Sigmoid colon (tissue), 4 donors: Measurements from ENCODE around the gene TFEB.

Source experiments
- CTCF ChIP-seq, 4 experiments: fragments of 450-650 bp in 3 of 4; fragments of 200-600 bp in 1 of 4; IDR thresholded peaks; one replicate each; pipeline ENCODE4 v1.5.1; 2016 to 2019; ENCODE audit warnings: antibody characterized with exemption in 4 of 4, mild to moderate bottlenecking in 3 of 4, moderate library complexity in 2 of 4
- EP300 ChIP-seq, 4 donors: sonication (generic); formaldehyde crosslinking; IDR thresholded peaks; one replicate each; pipeline ENCODE4 v1.6.1; 2017; ENCODE audit warnings: antibody characterized with exemption in 4 of 4
- POLR2A ChIP-seq, 2 donors: fragments of 450-650 bp; IDR thresholded peaks; one replicate each; pipeline ENCODE4 v1.6.1; 2016; ENCODE audit warnings: antibody characterized with exemption in 2 of 2, mild to moderate bottlenecking in 2 of 2, moderate library complexity in 2 of 2
- POLR2AphosphoS5 ChIP-seq, 4 donors: sonication (generic); formaldehyde crosslinking; IDR thresholded peaks; one replicate each; pipeline ENCODE4 v1.6.1; 2017; ENCODE audit warnings: antibody characterized with exemption in 4 of 4

- no peak for TF ChIP-seq CTCF (IDR thresholded peaks at IDR 0.05)
- no peak for TF ChIP-seq POLR2AphosphoS5 (IDR thresholded peaks at IDR 0.05)
- TF ChIP-seq EP300 (IDR thresholded peaks at IDR 0.05), result no peak
- no peak for TF ChIP-seq POLR2A (IDR thresholded peaks at IDR 0.05)
Observed at GRCh38 chr6:41696788-41697187, 38.6 kb downstream of the TFEB start.
